GM13976 (cell line): ENCODE results near the gene HESX1.

ENCODE experiments used
- DNase-seq: peaks from one replicate; pipeline ENCODE4 v3.0.0; 2012; ENCODE audit warnings: low spot score
- CTCF ChIP-seq: IDR thresholded peaks from 2 replicates; pipeline ENCODE4 v1.5.1; 2012; ENCODE audit warnings: borderline replicate concordance, mild to moderate bottlenecking; ENCODE audit not compliant: insufficient read depth; ENCODE audit errors: extremely low read depth, missing control alignments, control extremely low read depth
- in situ Hi-C: fragments of 300-500 bp; cut with MboI; formaldehyde crosslinking; loops from one replicate; pipeline ENCODE4 v1.12.0; 2022; ENCODE audit warnings: low sequenced_read_pairs, mixed read lengths, inconsistent platforms; ENCODE audit not compliant: unreplicated experiment

Gene HESX1

GRCh38 chr3:57158325-57158724 lies 41.5 kb downstream of the HESX1 start:
- no peak for DNase-seq
- no peak for TF ChIP-seq CTCF
- in situ Hi-C loops = no loop called here

GRCh38 chr3:57157545-57157944 lies 42.2 kb downstream of the HESX1 start:
- no peak for TF ChIP-seq CTCF
- in situ Hi-C loops = no loop called here
- no peak for DNase-seq

- in situ Hi-C loops = no loop called here
- TF ChIP-seq CTCF = no peak
- DNase-seq = no peak
These were observed 44.5 kb downstream of the HESX1 start for GRCh38 chr3:57155310-57155643.

DNA sequence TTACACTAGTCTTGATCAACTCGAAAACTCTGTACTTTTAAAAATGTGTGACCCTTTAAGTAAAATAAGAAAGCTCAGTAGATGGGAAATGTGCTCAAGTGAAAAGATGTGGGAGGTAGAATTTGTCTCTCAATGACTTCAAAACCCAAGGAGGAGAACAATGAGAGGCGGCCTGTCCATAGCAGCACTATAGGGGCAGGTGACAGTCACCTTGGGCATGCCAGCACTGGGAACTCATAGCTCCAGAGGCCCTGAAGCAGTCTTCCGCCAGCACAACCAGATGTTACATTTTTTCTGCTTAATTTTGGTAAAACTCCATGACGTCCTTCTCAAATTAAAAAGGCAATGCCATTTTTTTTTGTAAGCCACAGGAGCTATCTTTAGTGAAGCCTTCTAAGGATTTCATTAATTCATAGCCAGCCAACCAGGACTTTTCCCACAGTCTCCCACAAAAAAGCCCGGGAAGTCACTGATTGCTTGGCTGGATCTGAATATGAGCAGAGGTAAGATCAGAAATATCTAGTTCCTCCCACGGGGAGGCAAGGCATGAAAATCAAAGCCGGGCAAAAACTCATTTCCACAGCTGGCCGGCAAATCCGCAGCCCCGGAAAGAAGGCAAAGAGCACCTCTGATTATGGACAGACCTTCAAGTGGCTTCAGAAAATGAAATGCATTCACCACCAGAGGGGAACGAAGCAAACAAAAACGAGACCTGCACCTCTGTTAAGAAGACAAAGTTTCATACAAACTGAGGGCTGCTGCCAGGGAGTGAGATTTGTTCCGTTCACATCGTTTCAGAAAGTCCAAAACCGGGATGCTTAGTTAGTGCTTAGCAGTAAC lies 45.1 kb downstream of the HESX1 start:
- no peak for TF ChIP-seq CTCF

DNA sequence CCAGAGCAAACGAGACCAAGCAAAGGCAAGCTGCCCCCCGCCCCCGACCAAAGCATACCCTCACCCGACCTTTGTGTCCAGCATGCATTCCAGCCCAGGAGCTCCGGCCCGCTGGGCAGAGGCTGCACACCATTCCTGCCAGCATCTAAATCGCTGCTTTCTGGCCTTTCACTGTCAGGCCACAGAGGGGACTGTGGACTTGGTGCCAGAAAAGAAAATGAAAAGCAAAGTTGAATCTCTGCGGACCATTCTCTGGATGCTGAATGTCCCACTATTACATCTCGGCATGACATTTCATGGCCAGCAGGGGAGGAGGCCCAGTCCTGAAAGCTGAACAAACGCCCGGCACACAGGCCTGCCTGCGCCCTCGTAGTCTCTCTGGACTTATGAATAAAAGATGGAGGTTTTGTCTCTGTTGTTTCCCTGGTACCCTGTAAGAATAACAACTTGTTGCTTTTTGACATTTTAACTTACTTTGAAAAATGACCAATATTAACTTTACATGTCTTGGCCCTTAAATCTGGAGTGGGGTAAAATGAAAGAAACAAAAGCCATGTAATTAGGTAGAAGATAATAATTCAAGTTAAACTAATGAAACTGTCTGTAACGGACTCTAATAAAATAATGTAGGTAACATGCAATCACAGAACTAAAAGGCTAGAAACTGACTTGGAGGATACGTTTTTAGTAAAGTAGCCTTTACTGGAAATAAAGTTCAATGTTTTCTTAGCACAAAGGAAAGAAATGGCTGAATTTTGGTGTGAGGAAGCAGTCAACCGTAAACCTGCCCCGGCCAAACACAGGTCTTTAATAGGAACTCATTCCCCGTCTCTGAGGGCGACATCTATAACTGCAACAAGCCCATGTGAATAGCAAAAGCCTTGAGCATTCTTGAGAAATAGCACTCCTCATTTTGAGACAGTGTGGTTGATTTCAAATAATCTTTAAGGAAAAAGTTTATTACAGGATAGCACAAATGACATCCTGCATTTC lies 47.3 kb downstream of the HESX1 start:
- no peak for TF ChIP-seq CTCF
- in situ Hi-C loops = no loop called here
- no peak for DNase-seq

More for the DNA sequence above, 45.1 kb downstream of the HESX1 start:
- no peak for DNase-seq
- in situ Hi-C loops = no loop called here

GRCh38 chr3:57151749-57152148 lies 48.0 kb downstream of the HESX1 start:
- DNase-seq = no peak
- TF ChIP-seq CTCF = no peak
- in situ Hi-C loops = no loop called here
